HG03558 (cell line): Measurements from ENCODE around the gene AUTS2.

Experiments used
- ATAC-seq: cut with Tn5 transposase; IDR thresholded peaks from one replicate; pipeline ENCODE4 v1.9.1; 2021; ENCODE audit warnings: moderate number of reproducible peaks; ENCODE audit not compliant: unreplicated experiment; ENCODE audit errors: extremely low read depth

AUTS2 gene

GRCh38 chr7:70563960-70564359 is 965.7 kb downstream of the AUTS2 start:
- no peak for ATAC-seq

DNA sequence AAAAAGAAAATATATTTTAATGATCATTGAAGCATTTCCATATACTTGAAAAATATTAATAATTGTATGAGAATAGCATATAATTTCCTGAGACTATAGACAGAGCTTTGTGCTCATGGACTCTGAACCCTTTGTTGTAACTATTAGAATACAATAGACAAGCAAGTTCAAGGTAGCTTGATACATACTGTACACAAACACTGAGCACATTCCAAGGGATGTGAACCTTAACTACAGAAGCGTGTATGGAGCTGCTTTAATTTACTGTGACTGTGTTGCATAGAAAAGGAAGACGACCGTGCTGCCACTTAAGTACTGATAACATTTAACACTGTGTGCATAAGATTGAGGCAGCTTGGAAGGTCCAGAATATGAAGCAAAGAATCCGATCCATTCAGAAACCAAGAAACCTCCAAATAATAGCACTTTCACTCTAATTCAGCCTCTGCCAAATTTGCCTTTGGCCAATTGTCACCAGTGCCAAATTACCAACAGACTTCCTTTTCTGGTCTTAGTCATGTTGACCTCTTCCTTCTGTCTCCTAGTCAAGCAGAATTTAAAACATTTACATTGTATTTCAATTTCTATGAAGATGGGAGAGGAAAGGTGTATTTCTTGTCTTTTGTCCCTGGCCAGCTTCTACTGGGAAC is 967.6 kb downstream of the AUTS2 start:
- ATAC-seq, result no peak

- ATAC-seq, result no peak
These were observed 968.4 kb downstream of the AUTS2 start for GRCh38 chr7:70566671-70567070.

DNA sequence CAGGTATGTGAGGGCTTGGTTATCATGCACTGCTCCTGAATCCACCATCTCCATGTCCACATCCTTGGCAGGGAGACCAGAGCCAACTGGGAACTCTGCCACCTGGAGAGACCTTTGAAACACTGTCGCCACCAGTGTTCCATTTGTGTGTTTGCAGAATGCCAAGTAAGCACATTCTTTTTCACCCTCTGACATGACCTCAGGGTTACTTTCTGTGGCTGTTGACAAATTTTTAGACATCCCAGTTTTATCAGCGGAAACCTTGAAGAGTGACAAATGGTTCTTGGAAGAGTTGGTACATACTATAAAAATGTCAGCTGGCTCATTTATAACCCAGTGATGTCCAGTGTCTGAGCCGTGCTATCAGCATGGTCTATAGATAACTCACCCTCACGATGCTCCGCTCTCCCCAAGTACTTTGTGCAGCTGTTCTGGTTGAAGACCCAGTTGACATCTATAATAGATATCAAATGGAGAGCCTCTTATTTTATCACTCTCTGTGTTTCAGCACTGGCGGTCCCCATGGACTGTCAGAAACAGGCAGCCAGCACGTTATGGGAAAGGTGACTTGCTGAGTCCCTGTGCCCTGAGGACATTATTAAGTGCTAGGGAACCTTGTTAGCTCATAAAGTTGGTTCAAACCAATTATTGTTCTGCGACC is 970.5 kb downstream of the AUTS2 start:
- no peak for ATAC-seq

DNA sequence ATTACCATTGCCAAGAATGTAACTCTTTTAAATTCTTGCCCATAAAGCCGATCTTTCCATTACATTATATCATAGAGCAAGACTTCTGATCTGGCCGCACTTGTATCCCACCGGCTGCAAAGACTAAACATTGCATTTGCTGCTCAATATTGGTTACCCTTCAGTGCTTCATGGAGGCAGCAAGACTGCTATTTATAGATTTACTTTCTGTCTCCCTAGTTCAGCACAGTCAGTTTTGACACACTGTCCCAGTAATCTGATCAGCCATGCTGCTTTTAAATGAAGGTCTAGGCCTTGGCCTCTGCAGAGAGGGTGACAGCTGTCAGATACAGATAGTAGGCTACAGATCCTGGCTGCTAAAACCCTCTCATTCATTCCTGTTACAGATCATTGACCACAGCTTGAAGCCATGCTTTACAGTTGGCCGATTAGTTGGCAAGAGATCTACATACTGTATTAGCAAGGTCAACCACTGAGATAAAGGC is 971.1 kb downstream of the AUTS2 start:
- ATAC-seq, result no peak

- no peak for ATAC-seq
These were observed 971.8 kb downstream of the AUTS2 start for GRCh38 chr7:70570029-70570428.

DNA sequence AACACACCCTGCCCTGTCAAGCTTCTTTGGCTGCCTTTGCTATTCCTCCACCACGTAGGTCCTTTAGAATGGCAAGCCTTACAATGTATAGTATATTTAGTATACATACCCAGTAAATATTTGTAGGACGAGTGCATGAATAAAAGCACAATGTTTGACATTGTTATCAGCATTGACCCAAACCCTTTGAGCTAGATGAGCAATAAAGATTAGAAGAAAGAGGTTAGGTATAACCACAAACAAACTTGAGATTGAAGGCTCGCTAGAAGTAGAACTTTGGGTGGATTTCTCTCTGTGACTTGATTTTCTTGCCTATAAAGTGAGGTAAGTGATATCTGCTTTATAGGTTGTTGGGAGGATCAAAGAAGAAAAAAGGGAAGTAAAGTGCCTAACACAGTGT is 972.7 kb downstream of the AUTS2 start:
- no peak for ATAC-seq

- ATAC-seq, result no peak
These were observed 973.2 kb downstream of the AUTS2 start for GRCh38 chr7:70571403-70571934.

GRCh38 chr7:70571961-70572360 is 973.7 kb downstream of the AUTS2 start:
- no peak for ATAC-seq

GRCh38 chr7:70572571-70572970 is 974.3 kb downstream of the AUTS2 start:
- ATAC-seq, result no peak

DNA sequence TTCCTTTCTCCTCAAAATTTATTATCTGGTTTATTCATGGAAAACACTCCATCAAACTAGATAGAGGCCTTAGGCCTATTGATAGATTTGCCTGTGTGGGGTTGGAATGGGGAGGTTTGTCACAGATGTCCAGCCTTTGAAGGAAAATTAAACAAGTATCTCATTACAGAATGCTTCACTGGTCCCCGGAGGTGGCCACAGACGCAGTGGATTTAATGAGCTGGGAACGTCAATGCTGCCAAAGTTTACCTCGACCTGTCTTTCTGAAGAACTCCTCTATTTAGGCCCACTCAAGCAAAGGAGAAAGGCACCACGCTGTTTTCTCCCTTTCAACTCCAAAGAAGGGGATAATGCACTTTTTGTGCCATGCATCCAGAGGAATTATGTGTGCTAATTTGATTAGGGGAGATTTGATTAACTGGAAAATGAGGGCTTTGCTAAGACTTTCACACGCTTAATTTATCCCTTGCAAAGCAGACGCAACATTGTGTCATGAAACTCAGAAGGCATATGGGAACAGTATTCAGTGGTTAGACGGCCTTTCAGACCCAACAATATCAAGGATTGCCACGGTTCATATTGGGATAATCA is 974.9 kb downstream of the AUTS2 start:
- no peak for ATAC-seq

DNA sequence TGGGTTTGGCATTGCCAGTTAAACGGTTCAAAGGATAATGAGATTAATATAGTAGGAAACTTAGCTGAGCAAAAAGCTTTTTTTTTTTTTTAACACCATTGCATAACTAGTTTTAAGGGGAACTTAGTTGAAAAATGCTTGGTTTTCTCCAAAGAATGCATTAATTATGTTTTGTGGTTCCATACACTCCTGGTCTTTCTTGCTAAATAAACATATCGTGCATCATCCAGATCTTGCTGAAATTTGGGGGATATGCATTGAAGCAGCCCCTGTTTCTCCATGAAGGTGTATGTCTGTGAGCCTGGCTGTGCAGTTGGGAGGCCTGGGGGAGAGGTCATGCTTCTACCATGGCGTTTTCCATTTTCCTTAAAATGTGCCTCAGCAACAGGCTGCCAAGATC is 975.4 kb downstream of the AUTS2 start:
- ATAC-seq, result no peak

DNA sequence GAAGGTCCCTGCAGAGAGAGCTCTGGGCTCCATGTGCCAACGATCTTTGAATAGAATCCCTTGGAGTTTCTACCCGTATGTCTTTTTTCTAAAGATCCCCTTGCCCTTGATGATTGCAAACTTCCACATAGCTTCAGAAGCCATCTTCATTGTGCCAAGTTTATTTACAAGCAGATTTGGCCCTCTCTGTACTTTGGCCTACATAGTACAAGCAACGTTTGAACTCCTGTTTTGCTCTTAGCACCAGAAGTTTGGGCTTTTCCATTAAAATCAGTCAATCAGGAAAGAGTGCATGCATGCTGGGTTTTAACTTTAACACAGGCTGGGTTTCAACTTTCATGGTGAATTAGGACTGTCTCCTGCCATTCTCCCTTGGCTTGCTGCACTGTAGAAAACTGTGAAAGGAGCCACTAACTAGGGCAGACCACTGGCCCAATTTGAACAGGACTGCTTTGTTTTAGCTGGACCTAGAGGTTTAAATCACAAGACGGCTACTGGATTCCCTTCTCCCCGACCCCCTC is 976.1 kb downstream of the AUTS2 start:
- ATAC-seq, result no peak

DNA sequence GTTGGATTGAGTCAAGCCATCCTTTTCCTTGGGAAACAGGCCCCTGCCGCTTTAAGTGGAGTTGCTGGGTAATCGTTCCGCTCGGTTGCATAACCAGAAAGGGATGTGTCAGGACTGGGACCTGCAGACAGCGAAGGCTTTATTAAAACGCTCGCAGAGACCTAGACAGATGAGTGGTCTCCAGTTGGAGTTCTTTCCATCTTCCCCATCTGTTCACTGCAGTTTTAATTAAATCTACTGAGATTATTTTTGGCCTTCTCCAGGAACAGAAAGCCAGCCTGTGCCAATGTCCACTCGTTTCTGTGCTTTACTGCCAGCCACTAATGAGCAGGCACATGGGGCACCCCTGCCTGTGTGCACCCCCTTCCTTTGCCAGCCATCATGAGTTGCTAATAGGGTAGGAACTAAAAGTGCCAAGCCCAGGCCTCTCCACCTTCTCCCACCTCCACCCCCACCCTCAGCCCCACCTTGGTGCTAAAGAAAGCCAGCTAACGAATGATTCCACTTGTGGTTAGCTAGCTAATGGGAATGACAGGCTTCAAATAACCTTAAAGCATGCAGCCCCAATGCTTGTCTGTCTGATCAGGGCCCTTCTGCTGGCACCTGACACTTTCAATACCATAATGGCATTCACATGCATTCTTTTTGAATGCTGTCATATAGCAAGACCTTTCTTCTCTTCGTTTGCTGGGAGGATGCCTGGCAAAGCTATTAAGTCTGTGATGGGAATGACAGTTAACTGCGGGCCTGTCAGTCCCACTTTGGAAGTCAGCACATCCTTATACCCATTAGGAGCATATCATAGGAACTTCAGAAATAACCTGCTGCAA is 976.9 kb downstream of the AUTS2 start:
- ATAC-seq, result no peak

DNA sequence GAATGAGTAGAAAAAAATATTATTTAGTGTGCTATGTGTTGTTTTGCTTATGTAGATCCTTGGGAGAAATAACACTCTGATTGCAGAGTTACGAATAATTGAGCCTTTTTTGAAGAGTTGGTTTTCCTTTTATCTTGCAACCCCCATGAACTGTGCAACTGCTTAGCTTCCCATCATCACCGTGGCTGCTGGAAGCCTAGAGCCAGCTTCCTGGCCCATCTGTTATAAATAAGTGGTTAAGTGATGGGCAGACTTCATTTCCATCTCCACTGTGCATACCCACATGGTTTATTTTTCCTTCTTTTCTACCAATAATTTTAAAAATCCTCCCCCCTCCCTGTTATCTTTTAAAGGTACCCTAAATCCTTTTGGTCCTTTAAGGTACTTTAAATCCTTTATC is 978.8 kb downstream of the AUTS2 start:
- ATAC-seq, result no peak

DNA sequence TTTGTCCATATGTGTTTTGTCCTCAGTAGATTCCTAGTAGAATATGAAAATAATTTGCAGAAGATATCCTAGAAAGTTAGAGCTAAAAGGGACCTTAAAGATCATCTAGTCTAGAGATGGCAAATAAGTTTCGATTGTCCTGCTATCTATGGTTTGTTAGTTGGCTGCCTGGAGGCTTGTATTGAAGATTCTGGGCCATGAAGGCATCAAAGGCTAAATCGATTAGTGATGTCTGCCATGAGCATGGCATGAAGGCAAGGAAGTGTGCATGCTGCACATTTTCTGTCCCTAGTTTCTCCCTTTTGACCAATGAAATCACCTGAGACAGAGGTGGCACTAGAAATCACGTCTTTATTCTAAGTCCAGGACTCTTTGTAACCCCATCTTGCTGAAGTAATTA is 979.9 kb downstream of the AUTS2 start:
- ATAC-seq, result no peak

GRCh38 chr7:70579397-70580097 is 981.3 kb downstream of the AUTS2 start:
- ATAC-seq, result no peak

GRCh38 chr7:70580161-70580560 is 981.9 kb downstream of the AUTS2 start:
- ATAC-seq, result no peak

DNA sequence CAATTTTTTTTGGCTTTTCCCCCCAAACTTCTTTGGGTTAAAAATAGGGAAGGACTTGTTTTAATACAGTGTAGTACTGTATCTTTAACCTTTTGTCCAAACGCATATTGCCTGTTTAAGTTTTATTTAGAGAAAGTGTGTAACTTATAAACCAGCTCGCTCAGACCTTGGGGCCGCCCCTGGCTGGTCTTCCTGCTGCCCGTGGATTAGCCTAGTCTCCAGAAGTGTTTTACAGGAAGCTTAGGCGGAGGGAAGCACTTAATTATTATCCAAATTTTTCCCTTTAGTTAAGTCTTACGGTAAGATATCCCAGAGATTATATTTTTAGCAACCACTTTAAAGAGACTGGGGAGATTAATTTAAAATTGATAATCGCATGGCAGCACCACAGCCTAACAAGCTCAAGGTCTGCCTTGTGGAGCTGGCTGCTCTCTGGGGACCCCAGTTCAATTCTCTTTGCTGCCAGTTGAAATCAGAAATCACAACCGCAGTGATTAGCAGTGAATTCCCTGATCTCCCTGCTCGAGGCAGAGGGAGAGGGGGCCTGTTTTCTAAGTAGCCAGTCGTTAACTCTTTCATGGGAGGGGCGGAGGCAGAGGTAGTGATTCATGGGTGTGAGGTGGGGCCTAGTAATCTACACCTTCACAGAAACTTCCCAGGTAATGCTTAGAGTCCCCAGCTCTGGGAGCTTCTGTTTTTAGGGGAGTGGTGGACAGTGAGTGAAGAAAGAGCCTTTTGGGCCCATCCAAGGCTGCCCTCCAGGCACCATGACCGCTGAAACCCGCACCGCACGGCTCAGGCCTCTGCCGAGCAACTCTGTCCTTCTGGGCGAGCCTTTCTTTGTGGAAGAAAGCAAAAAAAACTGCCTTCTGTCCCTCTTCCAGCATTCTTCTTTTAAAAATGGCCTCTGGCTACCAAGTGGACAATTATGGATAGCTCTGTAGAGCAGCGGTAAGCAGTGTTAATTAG is 984.9 kb downstream of the AUTS2 start:
- no peak for ATAC-seq
